NCI-H510A treated with DMSO at 0.1 percent for 48 hours (cell line): Measurements from ENCODE around the gene WDR12.
"Not testable (repeated sequence)": the region's sequence is repeated elsewhere in the genome, so short reads cannot be mapped to it uniquely, and the experiment has no call there.

Experiments
- DNase-seq: peaks from one replicate; lab custom pipeline; 2025; lab: John Stamatoyannopoulos, UW

The WDR12 gene

DNA sequence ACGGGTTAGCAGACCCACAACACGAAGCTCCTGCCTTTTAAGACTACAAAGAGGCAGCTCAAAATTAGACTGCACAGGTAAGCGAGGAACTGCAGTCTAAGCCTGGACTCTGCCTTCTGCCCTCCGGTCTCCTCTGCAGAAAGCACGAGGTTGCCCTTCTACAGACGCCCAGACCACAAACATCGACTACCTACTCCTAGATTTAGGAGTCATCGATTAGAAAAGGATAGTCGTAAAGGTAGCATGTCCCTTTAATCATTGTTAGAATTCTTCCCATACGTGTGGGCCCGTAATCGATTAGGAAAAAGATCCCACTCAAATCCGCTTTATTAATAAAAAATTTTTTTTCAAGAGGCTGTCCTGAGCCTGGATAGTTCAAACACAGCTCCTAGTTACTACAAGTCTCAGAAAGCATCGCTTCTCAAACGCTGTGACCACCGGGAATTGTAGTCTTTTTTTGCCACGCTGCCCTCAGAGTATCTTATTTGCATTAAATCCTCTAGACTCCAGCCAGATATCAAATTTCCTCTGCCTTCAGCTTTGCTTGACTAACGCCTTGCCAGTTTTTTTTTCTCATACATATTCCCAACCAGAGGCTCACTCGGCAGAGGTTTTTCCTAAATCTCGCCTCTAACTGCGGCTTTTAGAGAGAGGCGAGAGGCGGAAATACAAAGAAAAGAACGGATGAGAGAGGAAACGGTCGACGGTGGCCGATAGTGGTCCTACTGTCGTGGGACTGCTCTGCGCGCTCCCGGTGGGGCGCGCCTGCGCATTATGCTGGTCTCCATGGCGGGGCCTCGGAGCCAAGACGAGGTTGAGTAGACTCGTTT is at the start of gene WDR12, which contains the start of gene CARF:
Gene WDR12, minus strand, starts transcription at position 162 of the 830 bp plus-strand sequence. CDS start 197 bp downstream, outside the sequence.
Gene CARF, plus strand, starts transcription at position 764 of the 830 bp plus-strand sequence. CDS start 29,628 bp downstream, outside the sequence.
- DNase-seq: peak; percentile 97

DNA sequence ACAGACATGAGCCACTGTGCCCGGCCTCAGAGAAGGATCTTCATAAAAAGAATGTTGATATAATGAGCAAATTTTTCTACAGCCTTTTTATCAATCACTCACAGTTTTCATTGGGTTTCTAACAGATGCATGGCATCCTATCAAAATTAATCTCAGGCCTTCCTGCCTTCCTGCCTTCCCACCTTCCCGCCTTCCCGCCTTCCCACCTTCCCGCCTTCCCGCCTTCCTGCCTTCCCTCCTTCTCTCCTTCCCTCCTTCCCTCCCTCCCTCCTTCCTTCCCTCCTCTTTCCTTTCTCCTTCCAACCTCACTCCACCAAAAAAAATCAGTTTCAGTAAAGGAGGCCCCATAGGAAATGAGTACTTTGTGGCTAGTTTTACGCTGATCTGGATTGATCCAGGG is 49.1 kb upstream of the WDR12 start:
- no peak for DNase-seq

DNA sequence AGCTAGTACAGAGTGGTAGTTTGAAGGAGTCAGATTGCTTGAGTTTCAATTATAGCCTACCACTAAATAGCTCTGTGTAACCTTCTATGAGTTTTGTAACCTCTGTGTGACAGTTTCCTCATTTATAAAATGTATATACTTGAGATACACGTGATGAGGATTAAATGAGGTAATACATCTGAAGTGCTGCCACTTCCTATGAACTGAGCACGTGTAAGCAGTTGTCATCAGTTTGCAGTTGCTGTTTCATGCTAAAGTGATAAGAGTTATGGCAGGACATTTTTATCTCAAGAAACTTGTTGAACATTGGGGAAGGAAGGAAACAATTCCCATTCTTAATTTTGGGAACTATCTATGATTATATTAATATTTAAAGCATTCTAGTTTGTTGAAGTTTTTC is 39.1 kb upstream of the WDR12 start:
- no peak for DNase-seq

DNA sequence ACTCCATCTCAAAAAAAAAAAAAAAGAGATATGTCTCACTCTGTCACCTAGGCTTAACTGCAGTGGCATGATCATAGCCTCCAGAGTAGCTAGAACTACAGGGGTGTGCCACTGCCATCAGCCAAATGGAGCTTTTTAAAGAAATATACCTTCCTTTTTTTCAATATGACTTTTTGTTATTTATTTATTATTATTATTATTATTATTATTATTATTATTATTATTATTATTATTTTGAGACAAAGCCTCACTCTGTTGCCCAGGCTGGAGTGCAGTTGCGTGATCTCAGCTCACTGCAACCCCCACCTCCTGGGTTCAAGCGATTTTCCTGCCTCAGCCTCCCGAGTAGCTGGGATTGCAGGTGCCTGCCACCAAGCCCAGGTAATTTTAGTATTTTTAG is 37.9 kb upstream of the WDR12 start:
- not testable (repeated sequence) for DNase-seq

DNA sequence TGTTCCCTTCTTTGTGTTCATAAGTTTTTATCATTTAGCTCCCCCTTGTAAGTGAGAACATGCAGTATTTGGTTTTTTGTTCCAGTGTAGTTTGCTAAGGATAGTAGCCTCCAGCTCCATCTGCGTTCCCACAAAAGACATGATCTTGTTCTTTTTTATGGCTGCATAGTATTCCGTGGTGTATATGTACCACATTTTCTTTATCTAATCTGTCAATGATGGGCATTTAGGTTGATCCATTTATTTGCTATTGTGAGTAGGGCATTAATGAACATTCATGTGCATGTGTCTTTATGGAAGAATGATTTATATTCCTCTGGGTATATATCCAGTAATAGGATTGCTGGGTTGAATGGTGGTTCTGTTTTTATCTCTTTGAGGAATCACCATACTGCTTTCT is 34.0 kb upstream of the WDR12 start:
- no peak for DNase-seq

DNA sequence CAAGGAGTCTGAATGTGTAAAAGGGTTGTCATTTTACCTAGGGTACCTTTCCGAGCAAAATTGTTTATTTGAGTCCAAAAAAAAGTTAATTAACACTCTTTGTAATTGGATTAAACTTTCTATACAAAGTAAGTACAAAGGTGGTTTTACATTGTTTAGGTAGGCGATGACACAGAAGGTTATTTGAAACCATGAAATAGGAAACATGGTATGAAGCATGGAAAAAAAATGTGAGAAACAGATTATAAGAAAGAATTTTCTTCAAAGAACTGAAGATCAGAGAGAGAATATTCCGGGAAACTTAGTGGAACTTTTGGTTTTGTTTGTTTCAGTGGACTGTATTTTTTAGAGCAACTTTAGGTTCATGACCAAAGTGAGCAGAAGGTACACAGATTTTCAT is 33.3 kb upstream of the WDR12 start:
- no peak for DNase-seq

DNA sequence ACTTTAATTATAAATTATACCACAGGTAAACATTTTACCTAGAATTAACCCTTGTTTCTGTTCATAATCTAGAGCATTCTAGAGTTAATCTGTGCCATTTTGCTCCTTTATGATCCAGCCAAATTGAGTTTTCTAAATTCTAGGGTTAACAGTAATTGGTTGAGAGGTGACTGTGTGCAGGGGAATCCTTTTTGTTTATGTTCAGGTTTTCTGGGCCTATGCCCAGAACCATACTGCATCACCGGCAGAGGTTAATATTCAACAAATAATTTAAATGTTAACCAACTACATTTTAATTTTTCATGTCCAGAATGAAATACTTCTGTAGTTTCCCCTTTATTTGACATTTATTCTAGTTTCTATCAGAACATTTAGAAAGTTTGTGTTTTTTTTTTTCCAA is 32.9 kb upstream of the WDR12 start:
- DNase-seq: no peak

DNA sequence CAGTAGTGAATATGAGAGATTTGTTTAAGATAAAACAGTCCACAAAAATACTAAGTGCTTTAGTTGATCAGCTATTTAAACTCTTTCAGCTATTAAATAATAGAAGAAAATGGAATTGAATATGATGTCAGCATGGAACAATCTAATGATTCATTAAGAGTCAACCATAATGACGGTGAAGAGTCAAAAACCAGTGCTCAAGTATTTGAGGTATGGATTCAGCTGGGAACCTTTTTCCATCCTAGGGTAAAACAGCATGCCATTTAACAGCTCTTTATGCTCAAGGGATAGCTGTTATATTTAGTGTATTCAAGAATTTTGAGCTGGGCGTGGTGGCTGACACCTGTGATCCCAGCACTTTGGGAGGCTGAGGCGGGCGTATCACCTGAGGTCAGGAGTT is 30.3 kb upstream of the WDR12 start:
- DNase-seq: no peak

DNA sequence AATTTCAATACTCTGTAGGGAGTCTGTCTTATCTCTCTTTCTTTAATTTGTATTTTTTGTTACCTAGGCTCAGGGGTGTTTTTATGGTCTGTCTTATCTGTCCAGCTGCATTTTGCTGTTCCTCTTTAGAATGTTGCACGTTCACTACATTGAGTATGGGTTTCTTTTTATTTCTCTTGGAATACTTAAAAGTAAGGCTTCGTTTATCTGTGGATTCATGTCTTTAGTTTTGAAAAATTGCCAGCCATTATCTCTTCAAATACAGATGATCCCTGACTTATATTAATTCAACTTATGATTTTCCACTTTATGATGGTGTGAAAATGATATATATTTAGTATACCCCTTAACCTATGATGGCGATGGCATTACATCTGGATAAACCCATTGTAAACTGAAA is 27.5 kb upstream of the WDR12 start:
- no peak for DNase-seq

DNA sequence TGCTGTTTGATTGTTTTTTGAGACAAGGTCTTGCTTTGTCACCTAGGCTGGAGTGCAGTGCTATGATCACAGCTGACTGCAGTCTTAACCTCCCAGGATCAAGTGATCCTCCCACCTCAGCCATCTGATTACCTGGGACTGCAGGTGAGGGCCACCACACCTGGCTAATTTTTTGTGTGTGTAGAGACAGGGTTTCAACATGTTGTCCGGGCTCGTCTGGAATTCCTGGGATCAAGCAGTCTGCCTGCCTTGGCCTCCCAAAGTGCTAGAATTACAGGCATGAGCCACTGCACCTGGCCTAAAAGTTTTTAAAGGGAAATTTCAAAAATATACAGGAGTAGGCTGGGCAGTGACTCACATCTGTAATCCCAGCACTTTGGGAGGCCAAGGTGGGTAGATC is 23.0 kb upstream of the WDR12 start:
- DNase-seq: no peak

DNA sequence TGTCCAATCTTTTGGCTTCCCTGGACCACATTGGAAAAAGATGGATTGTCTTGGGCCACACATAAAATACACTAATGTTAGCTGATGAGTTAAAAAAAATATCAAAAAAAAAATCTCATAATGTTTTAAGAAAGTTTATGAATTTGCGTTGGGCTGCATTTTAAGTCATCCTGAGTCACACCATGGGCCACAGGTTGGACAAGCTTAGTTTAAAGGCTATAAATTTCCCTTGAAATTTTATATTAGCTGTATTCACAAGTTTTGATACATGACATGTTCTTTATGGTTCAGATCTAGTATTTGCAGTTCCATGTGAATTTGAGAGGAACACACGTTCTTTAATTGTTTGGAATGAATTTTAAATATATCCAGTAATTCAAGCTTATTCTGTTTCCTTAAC is 22.5 kb upstream of the WDR12 start:
- DNase-seq: no peak

DNA sequence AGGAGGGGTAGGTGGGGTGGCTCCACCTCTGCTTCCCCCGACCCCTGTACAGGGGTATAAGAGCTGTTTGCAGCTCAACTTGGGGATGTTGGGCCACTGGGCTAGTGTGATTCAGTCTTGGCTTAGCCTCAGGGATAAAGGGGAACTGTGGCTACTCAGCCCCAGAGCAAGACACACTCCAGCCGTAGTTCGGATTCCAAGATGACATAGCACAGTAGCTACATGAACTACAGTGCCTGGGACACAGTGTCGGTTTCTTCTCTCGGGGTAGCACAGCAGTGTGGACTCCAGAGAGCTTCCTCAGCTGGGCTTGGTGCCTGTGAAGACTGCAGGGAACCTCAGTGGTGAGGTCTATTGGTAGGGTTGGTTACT is 21.7 kb upstream of the WDR12 start:
- no peak for DNase-seq

DNA sequence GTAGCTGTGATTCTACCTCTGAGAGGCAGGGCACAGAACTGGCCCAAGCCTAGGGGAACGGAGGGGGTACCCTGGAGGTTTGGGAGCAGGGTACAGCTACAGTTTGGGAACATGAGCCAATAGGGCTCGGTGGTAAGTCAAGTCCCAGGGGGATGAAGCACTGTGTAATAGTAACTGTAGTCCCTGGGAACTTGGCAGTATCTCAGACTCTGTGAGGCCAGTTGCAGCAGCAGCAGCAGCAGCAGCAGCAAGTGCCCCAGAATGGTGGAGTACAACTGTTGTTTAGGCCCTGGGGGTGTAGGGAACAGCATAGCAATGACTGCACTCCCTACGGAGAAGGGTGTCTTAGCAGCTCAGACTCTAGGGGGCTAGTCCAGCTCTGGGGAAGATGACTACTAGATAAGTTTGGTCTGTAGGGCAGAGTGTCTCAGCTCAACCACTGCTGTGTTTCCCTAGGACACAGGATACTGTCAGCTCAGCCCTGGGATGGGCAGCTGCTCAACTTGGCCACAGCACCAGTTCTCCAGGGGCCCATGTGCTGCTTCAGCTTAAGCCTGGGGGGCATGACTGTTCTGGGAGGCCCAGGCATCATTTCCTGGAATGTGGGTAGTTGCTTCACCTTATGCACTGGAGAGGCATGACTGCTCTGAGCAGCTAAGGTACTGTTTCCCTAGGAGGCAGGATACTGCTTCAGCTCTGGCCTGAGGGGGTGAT is 21.1 kb upstream of the WDR12 start:
- no peak for DNase-seq

DNA sequence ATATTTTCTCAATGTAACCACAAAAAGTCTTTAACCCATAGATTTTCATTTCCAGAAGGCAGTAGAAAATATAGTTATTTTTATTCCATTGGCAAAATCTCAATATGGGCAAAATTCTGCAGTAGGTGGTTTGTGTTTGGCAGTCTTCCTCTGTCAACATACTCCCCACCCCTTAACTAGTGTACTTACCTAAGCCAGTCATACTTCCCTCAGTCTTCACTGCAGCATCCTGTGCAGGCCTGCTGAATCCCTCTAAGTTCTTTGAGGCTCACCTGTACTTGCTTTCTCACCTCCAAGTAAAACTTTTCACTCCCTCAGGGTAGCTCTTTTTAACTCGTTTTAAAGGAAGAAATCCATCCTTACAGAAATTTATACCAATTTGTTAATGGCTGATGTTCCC is 7.4 kb upstream of the WDR12 start:
- DNase-seq: no peak

DNA sequence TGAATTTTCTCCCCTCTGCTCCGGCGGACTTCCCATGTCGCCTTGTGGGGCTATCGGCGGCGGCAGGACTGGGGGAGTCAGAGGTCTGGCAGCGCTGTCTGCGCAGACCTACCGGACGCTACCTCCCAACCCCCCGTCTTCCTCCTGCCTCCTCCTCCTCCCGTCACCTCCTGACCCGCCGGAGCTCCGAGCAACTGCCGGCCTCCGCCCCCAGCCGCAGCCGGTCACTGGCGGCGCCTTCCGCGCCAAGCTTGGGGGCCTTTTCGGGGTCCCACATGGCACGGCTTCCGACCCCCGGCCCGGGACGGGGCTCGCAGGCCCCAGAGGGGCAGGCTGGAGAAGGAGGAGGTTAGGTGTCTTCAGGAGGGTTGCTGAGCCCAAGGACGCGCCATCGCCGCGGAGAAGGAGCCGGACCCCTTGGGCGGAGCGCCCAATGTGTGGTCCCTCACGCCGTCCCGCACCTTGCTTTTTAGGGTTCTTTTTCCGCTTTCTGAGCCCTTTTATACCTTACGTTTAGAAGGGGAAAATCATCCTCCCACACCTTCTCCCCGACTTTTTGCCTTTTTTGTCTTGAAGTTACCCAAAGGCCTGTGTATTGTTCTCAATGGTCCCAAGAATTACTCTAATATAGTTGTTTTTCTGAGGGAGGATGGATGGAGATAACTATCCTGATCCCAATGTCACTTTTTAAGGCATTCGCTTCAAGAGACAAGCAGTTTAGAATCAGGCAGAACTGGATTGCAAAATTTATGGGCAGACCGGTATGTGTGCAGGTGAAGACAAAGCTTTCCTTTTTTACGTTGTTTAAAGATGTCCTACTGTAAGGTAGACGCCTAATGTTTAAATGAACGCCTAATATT is 1.1 kb upstream of the WDR12 start:
- DNase-seq: not testable (repeated sequence)

DNA sequence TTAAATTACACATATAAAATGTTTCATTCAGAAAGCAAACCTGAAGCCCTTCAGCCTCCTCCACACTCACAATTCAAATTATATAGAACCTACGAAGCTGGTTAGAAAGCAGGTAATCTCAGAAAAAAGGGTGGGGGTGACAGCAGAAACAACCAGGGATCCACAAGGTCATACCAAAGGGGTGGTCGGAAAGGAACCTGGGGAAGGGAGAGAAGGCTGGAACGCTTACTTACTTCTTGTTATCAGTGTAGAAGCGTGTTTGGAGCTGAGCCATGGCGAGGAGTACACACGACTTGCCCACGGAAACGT is 316 bp downstream of the WDR12 start:
- DNase-seq: no peak

DNA sequence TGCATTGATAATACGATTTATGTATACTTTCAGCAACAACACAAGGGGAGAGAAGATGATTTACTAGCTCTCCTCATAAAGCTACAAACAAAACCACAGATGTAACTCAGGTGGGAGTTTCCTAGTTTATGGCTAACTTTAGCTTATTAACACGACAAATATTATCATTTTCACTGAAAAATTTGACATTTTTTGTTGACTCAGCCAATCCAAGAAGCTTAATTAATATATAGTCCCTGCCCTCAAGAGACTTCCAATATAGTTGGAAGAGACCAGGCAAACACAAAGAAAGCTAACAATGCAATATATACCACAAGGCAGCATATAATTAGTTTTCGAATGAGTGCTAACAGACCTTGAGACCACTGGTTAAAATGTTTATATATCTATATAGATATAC is 775 bp downstream of the WDR12 start:
- no peak for DNase-seq

DNA sequence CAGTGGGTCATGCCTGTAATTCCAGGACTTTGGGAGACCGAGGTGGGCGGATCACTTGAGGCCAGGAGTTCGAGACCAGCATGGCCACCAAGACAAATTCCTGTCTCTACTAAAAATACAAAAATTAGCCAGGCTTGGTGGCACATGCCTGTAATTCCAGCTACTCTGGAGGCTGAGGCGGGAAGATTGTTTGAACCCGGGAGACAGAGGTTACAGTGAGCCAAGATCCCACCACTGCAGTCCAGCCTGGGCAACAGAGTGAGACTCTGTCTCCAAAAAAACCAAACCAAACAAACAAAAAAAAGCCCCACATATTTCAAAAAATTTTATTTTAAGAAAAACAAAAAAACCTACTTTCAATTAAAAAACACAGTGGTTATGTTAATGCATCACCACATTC is 1.2 kb downstream of the WDR12 start:
- DNase-seq: not testable (repeated sequence)

DNA sequence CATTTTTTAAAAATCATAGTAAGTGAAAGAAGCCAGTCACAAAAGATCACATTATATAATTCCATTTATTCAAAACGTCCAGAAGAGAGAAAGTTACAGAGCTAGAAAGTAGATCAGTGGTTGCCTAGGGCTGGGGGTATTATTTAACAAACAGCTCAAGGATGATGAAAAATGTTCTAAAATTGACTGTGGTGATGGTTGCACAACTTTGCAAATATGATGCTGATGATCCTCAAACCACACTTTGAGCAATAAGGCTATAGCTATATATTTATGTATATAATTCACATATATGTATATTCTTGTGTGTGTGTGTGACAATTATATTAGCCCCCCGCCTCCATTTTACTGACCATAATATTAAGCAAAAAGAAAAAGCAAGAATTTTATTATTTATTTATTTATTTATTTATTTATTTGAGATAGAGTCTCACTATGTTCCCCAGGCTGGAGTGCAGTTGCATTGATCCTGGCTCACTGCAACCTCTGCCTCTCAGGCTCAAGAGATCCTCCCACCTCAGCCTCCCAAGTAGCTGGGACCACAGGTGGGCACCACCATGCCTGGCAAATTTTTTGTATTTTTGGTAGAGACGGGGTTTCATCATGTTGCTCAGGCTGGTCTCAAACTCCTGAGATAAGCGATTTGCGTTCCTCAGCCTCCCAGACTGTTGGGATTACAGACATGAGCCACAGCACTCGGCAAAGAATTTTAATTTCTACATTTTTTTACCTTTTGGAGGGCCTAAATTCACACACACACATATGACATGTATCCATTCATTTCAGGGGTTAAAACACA is 1.9 kb downstream of the WDR12 start:
- no peak for DNase-seq

DNA sequence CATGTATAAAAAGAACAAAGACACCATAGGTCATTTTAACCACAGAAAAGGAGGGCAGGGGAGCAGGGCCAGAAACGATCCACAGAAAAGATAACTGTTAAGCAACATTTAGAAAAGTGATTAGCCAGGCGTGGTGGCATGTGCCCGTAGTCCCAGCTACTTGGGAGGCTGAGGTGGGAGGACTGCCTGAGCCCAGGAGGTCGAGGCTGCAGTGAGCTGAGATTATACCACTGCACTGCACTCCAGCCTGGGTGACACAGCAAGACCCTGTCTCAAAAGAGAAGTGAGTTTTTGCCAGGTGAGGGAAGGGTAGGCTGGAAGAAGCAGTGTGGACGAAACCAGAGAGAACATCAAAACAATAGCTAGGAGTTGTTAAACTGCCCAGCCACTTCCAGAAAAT is 3.3 kb downstream of the WDR12 start:
- no peak for DNase-seq

DNA sequence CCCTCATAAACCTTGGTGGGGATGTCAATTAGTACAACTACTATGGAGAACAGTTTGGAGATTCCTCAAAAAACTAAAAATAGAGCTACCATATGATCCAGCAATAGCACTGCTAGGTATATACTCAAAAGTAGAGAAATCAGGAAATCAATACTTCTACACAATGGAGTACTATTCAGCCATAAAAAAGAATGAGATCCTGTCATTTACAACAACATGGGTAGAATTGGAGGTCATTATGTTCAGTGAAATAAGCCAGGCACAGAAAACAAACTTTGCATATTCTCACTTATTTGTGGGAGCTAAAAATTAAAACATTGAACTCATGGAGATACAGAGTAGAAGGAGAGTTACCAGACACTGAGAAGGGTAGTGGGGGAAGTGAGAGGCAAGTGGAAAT is 6.0 kb downstream of the WDR12 start:
- not testable (repeated sequence) for DNase-seq

DNA sequence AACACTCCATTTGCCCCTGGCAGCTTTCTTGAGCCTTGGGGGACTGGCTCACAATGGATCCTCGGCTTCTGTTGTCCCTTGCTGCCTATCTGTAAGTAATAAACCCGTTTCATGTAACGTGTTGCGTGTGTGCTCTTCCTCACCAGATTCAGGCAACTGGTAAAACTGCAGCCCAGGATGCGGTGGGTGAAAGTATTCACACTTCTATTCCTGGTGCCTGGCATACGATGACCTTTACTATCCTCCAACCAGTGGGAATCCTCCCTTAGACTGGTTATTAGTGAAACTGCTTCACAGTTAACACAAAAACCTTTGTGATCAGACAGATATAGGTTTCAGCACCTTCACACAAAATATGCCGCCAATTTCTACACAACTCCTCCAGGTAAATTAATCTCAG is 26.3 kb downstream of the WDR12 start:
- no peak for DNase-seq
